Stimulated activated CD4-positive, alpha-beta T cell treated with anti-CD3 and anti-CD28 coated beads, Interleukin-15, amount 100 ng/mL, for 48 hours (primary cell): ENCODE data around the gene SLC29A2.

Source experiments
- DNase-seq, 2 donors: peaks; one replicate each; pipeline ENCODE4 v3.0.0-alpha.2; 2020; ENCODE audit warnings: low read depth in 2 of 2

SLC29A2 gene, protein sequence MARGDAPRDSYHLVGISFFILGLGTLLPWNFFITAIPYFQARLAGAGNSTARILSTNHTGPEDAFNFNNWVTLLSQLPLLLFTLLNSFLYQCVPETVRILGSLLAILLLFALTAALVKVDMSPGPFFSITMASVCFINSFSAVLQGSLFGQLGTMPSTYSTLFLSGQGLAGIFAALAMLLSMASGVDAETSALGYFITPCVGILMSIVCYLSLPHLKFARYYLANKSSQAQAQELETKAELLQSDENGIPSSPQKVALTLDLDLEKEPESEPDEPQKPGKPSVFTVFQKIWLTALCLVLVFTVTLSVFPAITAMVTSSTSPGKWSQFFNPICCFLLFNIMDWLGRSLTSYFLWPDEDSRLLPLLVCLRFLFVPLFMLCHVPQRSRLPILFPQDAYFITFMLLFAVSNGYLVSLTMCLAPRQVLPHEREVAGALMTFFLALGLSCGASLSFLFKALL

DNA sequence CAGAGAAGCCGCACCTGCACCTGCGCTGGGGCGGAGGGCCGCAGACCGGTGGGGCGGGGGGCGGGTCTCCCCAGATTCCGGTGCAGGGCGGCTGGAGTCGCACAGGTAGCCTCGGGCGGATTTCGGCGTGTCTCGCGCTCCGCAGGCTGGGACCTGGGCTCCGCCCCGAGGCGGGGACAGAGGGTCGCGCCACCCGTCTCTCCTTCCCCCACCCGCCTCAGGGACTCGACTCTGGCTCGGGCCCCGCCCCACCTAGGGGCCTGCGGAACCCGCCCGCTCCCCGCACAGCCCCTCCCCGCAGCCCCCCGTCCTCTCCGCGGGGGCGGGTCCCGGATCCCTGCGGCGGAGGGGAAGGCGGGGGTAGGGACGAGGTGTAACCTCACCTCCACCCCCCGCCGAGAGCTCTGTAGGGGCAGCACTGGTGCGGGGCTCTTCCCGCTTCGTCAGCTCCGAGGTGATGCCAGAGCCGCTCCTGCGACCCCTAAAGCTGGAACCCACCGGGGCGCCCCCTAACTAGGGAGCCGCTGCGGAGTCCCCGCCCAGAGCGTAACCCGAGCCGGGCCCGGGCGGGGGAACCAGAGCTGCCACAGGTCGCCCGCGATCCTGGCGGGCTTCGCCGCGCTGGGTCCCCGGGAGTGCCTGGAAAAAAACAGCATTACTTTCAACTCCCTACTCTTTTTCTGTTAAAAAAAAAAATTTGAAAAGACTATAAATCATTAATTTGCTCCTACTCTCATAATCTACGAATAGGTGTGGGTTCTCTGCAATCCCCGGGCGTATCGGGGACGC, at the start of gene SLC29A2:
TSS of gene SLC29A2 (minus strand) at position 134 of the 789 bp plus-strand sequence. CDS start 169 bp downstream, outside the sequence.
- peak; percentile 62 to 83 for DNase-seq

DNA sequence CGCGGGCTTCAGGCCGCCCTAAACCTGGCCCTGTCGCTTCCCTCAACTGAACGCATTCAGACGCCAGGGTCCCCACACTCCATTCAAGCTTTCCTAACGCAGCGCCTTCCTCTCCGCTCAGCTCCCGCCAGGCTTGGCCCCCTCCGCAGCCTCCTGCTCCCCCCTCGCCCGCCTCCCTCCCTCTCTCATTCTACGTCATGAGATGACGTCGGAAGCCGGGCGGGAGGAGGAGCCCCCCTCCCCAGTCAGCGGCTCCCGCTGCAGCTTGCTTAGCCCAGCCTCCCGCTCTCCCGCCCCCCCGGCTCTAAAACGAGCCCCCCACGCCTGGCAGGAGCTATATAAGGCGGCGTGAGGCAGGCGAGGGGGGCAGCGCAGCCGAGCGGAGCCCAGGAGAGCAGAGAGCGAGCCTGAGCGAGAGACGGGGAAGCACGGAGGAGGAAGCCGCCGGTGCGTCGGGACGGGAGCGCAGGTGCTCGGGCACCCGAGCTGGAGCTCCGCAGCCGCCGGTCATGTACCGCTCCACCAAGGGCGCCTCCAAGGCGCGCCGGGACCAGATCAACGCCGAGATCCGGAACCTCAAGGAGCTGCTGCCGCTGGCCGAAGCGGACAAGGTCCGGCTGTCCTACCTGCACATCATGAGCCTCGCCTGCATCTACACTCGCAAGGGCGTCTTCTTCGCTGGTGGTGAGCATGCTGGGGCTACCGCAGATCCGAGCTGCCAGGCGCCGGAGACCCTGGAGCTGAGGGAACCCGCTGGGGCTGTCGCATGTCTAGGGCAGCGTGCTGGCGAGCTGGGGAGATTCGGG, 49.3 kb upstream of the SLC29A2 start, which contains the start of gene NPAS4:
TSS of gene NPAS4 (plus strand) at position 365 of the 806 bp plus-strand sequence. CDS start at position 510, 145 bp downstream.
- DNase-seq: no peak

DNA sequence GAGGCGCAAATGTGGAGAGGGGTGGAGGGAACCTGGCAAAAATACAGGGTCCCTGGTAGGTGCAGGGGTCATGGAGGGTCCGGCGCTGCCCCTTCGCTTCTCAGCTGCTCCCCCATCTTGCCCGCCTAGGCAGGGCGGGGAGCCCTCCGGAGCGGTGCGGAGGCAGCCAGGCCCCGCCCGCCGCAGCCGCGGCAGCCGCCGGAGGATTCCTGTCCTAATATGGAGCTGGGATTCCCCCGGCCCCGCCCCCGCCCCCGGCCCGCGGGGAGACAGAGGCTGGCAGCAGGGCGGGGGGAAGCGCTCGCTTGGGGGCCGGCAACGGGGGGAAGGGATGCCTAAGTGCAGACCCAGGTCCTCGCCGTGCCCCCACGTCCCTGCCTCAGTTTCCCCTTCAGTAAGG, 48.3 kb upstream of the SLC29A2 start:
- DNase-seq: no peak

DNA sequence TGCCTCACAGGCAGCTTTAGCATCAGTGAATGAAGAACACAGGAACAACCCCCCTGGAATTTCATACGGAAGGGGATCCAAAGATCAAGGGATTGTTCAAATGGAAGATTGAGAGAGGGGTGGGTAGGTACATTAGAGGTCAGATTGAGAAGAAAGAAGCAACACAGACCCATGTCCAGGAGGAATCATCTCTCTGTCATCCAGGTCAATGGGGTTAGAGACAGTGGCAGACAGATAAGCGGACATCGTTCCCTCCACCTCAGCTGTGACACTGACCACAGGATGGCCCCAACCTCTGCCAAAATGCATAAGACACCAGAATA, 47.4 kb upstream of the SLC29A2 start:
- DNase-seq: no peak

DNA sequence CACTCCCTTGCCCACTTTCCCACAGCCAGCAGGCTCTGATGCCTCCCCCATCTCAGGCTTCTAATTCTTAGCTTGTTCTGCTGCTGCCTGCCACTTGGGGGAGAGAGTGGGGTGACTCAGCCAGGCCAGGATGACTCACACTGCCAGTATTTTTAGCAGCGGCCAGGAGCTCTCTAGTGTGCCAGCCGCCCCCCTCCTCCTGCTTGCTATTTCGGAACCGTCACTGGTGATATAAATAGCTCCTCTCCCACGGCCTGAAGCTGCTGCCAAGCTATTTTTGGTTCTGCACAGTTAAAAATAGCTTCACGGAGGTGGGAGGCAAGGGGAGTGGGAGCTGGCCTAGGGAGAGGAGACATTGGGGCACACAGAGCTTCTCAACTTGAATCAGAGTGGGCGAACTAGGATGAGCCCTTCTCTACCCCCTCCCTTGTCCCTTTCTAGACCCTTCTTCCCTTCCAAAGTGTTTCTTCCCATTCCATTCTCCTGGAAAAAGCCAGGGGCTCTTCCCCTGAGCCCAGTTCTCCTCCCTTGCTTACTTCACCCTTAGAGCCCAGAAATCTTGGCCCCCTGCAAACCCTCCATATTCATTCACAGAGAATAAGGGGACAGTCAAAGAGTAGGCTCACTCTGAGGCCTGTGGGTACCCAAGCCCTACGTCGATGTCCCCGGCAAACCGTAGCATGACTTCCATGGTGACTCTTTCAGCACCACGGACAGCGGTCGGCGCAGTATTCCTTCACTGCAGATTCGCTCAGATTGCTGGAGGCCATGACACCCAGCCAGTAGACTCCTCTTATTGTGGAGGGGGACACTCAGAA, 46.8 kb upstream of the SLC29A2 start:
- peak; percentile 69 to 78 for DNase-seq

DNA sequence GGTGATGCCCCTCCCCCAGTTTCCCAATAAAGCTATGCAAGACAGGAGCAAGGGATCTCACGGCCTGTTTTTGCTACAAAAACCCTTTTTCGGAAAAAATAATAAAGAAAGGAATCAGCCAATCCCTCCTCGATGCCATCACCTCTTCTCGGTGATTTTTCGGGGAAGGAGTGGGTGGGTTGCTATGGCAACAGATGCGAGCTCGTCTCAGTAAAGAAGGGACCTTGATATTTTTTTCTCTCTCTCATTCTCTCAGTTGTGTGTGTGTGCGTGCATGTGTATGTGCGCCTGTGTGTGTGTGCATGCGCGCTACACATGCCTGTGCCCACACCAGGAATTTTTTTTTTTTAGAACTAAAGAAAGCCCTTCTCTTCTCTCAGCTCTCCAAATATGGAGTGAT, 45.4 kb upstream of the SLC29A2 start:
- peak in 1 of 2 donors; percentile 40 for DNase-seq

DNA sequence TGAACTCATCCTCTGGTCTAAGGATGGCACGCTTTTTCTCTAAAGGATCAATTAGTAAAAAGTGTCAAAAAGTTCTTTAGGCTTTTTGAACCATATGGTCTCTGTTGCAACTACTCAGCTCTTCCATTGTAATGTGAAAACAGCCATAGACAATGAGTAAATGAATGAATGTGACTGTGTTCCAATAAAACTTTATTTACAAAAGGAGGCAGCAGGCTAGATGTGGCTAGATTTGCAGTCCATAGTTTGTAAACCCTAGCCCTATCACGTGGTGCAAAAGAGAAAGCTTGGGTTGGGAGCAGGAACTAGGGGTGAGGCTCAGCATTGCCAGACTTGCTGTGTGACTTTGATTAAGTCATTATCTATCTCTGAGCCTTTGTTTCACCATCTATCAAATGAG, 43.9 kb upstream of the SLC29A2 start:
- DNase-seq: no peak

DNA sequence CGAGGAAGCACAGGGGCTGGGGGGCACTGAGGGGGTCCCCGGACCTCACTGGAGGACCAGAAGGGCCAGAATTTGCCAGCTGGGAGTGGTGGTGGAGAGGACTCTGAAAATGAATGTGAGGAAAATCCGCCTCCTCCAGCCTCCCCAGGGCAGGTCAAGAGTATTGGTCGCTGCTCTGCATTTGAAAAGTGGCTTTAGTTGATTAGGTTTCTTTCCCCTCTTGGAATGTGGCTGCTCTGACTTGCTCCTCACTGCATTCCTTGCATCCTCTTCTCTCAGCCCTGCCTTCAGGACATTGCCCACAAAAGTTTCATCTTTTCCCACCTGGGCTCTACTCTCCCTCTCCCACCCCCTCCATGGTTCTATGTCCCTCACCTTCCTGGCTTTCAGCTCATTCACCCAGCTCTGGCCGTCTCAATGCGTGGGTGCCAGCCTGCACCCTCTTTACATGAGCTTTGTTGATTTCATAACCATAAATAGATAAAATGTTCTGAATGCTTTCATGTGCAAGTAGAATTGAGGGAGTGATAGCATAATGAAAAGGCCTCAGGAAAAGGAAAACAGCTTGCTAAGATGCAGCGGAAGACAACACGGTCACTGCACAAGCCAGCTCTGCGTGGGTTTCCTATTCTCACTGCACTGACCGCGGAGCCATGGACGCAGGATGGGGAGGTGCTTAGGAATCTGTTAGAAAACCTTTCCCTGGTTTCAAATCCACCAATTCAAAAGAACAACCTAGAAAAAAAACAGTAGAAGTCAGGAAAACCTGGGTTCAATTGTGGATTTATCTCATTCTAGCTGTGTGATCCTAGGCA, 42.8 kb upstream of the SLC29A2 start:
- DNase-seq: no peak

DNA sequence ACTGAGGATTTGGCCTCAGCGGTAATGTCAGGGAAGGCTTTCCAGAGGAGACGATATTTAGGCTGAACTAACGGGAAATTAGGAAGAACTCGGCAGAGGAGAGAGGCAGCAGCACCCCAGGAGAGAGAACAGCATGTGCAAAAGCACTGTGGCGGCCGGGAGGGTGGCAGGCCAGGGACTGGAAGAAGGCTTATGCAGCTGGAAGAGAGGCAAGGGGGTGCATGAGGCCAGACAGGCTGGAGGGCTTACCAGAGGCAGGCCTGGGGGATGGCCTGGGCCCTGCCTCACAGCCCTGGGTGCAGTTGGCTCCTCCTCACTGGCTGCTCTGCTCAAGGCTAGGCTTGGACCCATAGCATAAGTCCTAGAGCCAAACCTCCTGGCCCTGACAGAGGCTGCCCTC, 41.6 kb upstream of the SLC29A2 start:
- DNase-seq: no peak

DNA sequence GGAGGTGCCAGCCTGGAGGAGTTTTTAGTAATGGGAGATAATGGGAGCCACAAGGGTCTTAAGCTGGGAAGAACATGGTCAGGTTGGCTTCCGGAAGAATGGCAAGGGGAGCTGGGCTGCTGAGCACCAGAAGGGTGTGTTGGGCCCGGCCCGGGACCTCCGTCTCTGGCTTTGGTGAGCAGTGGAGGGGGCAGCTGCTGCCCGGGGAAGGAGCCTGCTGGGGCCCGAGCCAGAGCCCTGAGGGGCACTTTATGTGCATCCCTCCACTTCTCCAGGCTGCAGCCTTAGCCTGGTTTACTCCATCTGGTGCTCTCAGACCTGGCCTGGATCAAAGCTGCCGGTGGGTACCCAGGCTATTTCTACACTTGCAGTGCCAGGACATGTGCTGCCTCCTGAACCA, 40.5 kb upstream of the SLC29A2 start:
- no peak for DNase-seq

DNA sequence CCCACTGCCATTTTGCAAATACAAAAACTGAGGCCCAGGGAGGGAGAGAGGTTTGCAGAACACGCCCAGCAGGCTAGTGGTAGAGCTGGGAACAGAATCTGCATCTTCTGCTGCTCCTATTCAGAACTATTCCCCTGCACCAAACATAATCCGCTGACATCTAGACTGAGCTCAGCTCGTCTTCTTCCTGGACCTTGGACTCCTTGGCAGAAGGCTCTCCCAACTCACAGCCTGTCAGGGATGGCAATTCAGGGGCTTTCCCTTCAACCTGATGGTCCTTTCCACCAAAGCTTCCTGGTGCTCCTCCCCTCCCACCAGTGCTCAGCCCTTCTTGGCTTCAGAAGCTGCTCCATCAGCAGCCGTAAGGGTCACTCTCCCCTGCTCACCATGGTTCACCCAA, 39.8 kb upstream of the SLC29A2 start:
- DNase-seq: no peak

DNA sequence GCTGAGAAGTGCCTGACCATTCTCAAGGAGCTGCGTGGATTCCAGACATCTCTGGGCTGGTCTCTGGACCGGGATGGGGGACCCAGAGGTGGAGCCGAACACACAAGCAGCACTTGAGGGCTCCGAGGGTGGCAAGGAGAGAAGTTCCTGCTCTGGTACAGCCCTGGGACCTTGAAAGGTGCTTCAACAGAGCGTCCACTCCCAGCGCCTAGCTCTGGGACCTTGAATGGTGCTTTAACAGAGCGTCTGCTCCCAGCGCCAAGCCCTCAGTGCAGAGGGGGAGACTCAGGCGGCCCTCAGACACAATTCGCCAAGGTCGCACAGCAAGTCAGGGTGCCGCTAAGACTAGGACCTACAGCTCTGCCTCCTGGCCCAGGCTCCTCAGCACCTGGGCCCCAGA, 38.6 kb upstream of the SLC29A2 start:
- DNase-seq: no peak

DNA sequence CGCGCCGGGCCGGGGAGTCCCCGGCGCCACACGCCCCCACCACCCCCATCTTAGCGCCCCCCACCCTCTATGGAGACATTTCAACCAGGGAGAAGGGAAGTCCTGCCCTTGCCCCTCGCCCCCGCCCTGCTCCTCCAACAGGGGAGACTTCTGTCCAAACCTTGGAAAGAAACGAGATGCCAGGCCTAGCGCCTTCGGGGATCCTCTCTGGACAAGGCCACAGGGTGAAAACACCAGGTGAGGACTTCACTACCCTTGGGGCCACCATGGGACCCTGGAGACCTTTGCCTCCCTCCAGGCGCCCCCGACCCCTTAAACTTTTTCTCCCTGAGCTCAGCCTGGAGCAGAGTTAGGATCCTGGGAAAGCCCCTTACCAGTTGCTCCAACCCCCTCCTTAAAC, 37.7 kb upstream of the SLC29A2 start:
- no peak for DNase-seq

DNA sequence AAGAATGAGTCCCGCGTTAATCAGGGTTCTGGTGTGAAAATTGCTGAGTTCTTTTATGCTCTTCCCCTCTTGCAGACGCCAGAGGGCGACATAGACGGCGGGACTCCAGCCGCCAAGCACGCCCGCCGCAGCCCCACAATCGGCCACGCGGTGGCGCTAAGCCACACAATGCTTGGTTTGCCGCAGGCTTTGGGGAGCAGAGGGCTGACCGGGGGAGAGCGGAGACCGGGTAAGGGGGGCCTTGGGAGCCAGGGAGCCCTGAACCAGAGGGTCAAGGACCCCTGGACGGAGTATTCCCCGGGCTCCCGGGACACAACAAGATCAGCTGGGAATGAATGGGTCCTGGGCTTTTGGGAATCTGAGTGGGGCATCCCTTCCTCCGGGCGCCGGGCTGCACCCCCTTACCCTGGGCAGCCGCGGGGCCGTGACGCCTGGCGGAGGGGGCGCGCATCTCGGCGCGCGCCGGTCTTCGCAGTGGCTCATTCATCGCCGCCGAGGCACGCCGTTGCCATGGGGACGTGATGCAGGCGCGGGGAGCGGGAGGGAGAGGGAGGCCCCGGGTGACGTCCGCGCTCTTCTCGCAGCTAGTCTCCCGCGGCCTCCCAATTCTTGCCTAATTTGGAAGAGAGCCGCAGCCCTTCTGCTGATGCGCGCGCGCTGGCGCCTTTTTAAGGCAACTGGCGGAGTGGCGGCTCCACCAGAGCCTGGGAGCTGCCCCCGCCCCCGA, 37.1 kb upstream of the SLC29A2 start:
- DNase-seq: peak; percentile 81 to 93

DNA sequence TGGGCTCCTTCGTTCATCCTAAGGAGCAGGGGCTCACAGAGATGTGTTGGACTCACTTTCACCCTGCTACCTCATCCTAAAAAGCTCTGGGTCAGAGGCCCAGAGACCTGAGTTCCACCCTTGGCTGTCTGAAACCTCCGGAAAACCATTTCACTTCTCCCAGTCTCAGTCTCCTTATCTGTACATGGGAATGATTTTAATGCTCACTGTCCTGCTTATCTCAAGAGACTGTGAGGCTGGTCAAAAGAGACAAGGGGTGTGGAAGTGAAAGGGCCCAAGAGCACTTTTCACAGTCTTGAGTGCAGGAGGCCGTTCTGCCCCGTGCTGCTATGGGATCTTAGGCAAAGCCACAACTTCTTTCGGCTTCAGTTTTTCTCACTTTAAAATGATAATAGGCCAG, 36.1 kb upstream of the SLC29A2 start:
- no peak for DNase-seq

DNA sequence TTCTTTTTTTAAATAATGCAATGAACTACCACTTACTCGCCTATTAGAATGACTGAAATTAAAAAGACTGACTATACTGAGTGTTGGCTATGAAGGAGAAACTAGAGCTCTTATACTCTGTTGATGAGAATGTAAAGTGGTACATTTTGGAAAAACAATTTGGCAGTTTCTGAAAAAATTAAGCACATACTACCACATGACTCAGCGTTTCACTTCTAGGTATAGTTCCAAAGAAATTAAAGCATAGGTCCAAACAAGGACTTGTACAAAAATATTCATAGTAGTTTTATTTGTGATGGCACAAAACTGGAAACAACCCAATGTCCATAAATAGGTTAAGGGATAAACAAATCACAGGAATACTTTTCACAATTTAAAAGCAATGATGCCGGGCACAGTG, 22.4 kb upstream of the SLC29A2 start:
- DNase-seq: no peak

DNA sequence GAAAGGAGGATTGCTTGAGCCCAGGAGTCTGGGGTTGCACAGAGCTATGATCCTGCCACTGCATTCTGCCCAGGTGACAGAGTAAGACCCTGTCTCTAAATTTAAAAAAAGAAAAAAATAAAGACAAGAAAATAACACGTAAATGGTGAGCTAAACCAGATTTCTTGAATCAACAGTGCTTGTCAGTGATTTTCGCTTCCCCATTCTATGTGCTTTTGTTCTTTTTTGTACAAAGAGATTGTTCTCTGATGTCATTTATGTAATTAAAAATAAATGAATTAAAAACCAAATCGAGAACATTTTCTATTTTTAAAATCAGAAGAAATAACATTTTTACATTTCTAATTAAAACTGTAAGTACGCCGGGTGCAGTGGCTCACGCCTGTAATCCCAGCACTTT, 19.8 kb upstream of the SLC29A2 start:
- DNase-seq: no peak

DNA sequence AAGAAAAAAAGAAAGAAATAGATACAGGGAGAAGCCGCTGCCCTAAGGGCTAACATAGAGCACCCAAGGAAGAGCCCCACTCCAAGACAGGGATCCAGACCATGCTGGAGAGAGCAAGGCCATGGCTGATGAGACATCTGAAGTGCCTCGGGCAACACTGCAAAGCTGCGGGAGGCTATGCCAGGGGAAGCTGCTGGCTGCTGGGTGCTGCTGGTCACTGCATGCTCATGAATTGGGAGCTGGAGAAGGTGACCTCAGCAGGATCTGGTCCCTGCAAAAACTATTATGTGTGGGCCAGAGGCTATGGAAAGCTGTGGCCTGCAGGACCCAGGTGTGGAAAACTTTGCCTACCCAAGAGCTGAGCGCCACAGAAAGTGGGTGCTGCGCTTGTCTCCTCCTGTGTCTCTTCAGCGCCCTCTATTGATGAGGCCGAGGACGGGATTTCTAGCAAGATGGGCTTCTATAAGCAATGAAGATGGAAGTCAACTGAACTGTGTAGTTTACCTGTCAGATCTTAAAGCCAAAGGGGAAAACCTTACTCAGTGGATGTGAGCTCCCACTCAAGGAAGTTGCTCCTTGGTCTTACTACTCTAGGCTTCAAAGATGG, 17.3 kb upstream of the SLC29A2 start:
- peak; percentile 59 to 73 for DNase-seq
